ENCODE measurements around the gene RNGTT. TPM values are rescaled to one million over a fixed set of nuclear protein-coding genes. Genes with fewer than 3 reads are reported as not detected.

The RNGTT gene
- total and polyA plus RNA-seq, 8 donors = 1.7 to 6.1 (median 2.9) TPM

- WGBS, 2 donors = 80 to 99% methylated on average over 3 of the region's 3 CpGs
- no peaks in the 10 kb centered on the region for H3K9me3 ChIP-seq
- H3K4me1 ChIP-seq = peaks cover 0 to 5% (median 0%) of the 10 kb centered on the region in 3 donors
- H3K27me3 ChIP-seq = no peaks in the 10 kb centered on the region
- TF ChIP-seq CTCF (IDR thresholded peaks at IDR 0.05) = no peak
- no peak overlapping the region for H3K27ac ChIP-seq
- no peak for ATAC-seq
- no peak for FAIRE-seq
- no peaks in the 10 kb centered on the region for H3K36me3 ChIP-seq
- DNase-seq = no peak
- no peak overlapping the region for H3K4me3 ChIP-seq
- intact Hi-C loops (cut with DNase I) = no loop called here
These were observed 48.4 kb downstream of the RNGTT start for GRCh38 chr6:88914895-88915598.

- TF ChIP-seq CTCF (IDR thresholded peaks at IDR 0.05) = no peak
- WGBS, 2 donors = 95 to 96% methylated on average over 4 of the region's 4 CpGs
- H3K27ac ChIP-seq = no peak overlapping the region
- DNase-seq (no peak), ATAC-seq (no peak), FAIRE-seq (no peak)
- intact Hi-C loops (cut with DNase I) = no loop called here
- H3K4me1 ChIP-seq = peaks cover 0 to 5% (median 0%) of the 10 kb centered on the region in 3 donors
- no peaks in the 10 kb centered on the region for H3K9me3 ChIP-seq
- no peak overlapping the region for H3K4me3 ChIP-seq
- H3K36me3 ChIP-seq = no peaks in the 10 kb centered on the region
- no peaks in the 10 kb centered on the region for H3K27me3 ChIP-seq
These were observed 49.2 kb downstream of the RNGTT start for GRCh38 chr6:88914180-88914579.

GRCh38 chr6:88913471-88913870 is 49.9 kb downstream of the RNGTT start:
- 95 to 99% methylated on average over 3 of the region's 3 CpGs for WGBS, 2 donors
- intact Hi-C loops (cut with DNase I) = no loop called here
- Histone ChIP-seq H3K27ac (no peak overlapping the region), H3K4me3 (no peak overlapping the region), H3K4me1 (peaks cover 0 to 5% (median 0%) of the 10 kb centered on the region in 3 donors), H3K36me3 (no peaks in the 10 kb centered on the region), H3K9me3 (no peaks in the 10 kb centered on the region), H3K27me3 (no peaks in the 10 kb centered on the region)
- ATAC-seq (no peak), DNase-seq (no peak), FAIRE-seq (no peak)
- TF ChIP-seq CTCF (IDR thresholded peaks at IDR 0.05) = no peak

- no peak for FAIRE-seq
- H3K36me3 ChIP-seq = no peaks in the 10 kb centered on the region
- peaks cover 0 to 5% (median 0%) of the 10 kb centered on the region in 3 donors for H3K4me1 ChIP-seq
- no peak for TF ChIP-seq CTCF (IDR thresholded peaks at IDR 0.05)
- no peaks in the 10 kb centered on the region for H3K9me3 ChIP-seq
- intact Hi-C loops (cut with DNase I) = no loop called here
- no peak overlapping the region for H3K4me3 ChIP-seq
- no peaks in the 10 kb centered on the region for H3K27me3 ChIP-seq
- DNase-seq = no peak
- no peak overlapping the region for H3K27ac ChIP-seq
- WGBS, 2 donors = 44 to 47% methylated on average over 7 of the region's 7 CpGs
- no peak for ATAC-seq
These were observed 52.3 kb downstream of the RNGTT start for GRCh38 chr6:88910922-88911778.

All from pancreas (tissue), 10 donors.